ENCODE data around the gene TEAD1. TPM values are rescaled to one million over a fixed set of nuclear protein-coding genes. Genes with fewer than 3 reads are reported as not detected.

TEAD1 gene
- total RNA-seq, 1 donor from 2014 or later: 154 TPM

GRCh38 chr11:12629601-12630313 lies 44.5 kb upstream of the TEAD1 start:
- peaks cover 3% of the 10 kb centered on the region for H3K9me3 Mint-ChIP-seq (ENCODE audit: unreplicated experiment)
- no peaks in the 10 kb centered on the region for H3K27me3 Mint-ChIP-seq (ENCODE audit: unreplicated experiment)
- no peaks in the 10 kb centered on the region for H3K36me3 Mint-ChIP-seq (ENCODE audit: unreplicated experiment)
- no peak for DNase-seq (ENCODE audit: extremely low spot score, unreplicated experiment)
- no peak overlapping the region for H3K4me3 Mint-ChIP-seq (ENCODE audit: unreplicated experiment)
- no peak for TF ChIP-seq CTCF (IDR thresholded peaks at IDR 0.05)
- peaks cover 16% of the 10 kb centered on the region for H3K4me1 Mint-ChIP-seq (ENCODE audit: unreplicated experiment)
- H3K27ac Mint-ChIP-seq (ENCODE audit: unreplicated experiment): no peak overlapping the region

GRCh38 chr11:12631651-12632050 lies 42.6 kb upstream of the TEAD1 start:
- H3K9me3 Mint-ChIP-seq (ENCODE audit: unreplicated experiment): no peaks in the 10 kb centered on the region
- no peak for DNase-seq (ENCODE audit: extremely low spot score, unreplicated experiment)
- H3K27me3 Mint-ChIP-seq (ENCODE audit: unreplicated experiment): no peaks in the 10 kb centered on the region
- no peak for TF ChIP-seq CTCF (IDR thresholded peaks at IDR 0.05)
- no peak overlapping the region for H3K27ac Mint-ChIP-seq (ENCODE audit: unreplicated experiment)
- H3K36me3 Mint-ChIP-seq (ENCODE audit: unreplicated experiment): no peaks in the 10 kb centered on the region
- peaks cover under 1% of the 10 kb centered on the region for H3K4me1 Mint-ChIP-seq (ENCODE audit: unreplicated experiment)
- H3K4me3 Mint-ChIP-seq (ENCODE audit: unreplicated experiment): no peak overlapping the region

DNA sequence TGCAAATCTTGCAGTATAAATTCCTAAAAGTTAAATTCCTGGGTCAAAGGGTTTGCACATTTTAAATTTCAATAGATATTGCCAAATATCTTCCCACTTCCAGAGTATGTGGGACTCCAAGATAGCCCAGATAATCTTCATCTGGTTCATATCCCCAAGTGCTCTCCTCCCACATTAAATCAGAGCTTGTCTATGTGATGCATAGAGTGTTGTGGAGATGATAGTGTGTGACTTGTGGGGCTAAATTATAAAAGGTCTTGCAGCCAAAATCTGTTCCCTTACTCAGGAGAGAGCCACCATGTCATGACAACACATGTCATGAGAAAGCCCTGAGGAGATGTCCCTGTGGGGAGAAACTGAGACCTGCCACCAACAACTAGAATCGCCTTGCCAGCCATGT lies 39.9 kb upstream of the TEAD1 start:
- no peaks in the 10 kb centered on the region for H3K36me3 Mint-ChIP-seq (ENCODE audit: unreplicated experiment)
- TF ChIP-seq CTCF (IDR thresholded peaks at IDR 0.05): no peak
- no peaks in the 10 kb centered on the region for H3K9me3 Mint-ChIP-seq (ENCODE audit: unreplicated experiment)
- no peak overlapping the region for H3K27ac Mint-ChIP-seq (ENCODE audit: unreplicated experiment)
- no peaks in the 10 kb centered on the region for H3K27me3 Mint-ChIP-seq (ENCODE audit: unreplicated experiment)
- H3K4me3 Mint-ChIP-seq (ENCODE audit: unreplicated experiment): no peak overlapping the region
- no peak for DNase-seq (ENCODE audit: extremely low spot score, unreplicated experiment)
- no peaks in the 10 kb centered on the region for H3K4me1 Mint-ChIP-seq (ENCODE audit: unreplicated experiment)

DNA sequence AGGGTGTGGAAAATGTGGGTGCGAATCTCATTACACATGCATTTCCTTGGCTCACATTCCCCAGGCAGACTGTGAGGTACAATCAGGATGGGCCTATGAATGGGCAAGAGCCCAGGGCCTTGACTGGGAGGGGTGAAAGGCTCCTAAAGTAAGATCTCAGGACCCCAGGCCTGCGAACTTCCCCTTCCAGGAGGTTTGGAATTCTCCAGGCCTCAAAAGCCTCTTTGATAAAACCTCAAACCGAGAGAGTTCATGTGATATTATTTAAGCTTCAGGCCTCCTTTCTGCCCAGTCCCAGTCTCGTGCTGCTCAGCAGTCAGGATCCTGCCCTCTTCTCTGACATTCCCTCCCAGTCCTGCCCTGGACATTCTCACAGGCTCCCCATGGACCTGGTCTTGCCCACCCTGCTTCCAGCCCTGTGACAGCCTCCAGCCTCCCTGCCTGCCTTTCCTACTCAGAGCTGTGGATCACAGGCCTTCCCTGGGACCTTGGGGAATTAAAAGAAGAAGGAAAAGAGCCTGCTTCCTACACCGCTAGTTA lies 37.3 kb upstream of the TEAD1 start:
- Mint-ChIP-seq H3K36me3 (ENCODE audit: unreplicated experiment) (no peaks in the 10 kb centered on the region), H3K9me3 (ENCODE audit: unreplicated experiment) (no peaks in the 10 kb centered on the region), H3K4me1 (ENCODE audit: unreplicated experiment) (peaks cover 6% of the 10 kb centered on the region), H3K27ac (ENCODE audit: unreplicated experiment) (peak overlapping the region; percentile 31), H3K4me3 (ENCODE audit: unreplicated experiment) (no peak overlapping the region), H3K27me3 (ENCODE audit: unreplicated experiment) (no peaks in the 10 kb centered on the region)
- DNase-seq (ENCODE audit: extremely low spot score, unreplicated experiment): no peak
- TF ChIP-seq CTCF (IDR thresholded peaks at IDR 0.05): no peak

- DNase-seq (ENCODE audit: extremely low spot score, unreplicated experiment): no peak
- H3K27me3 Mint-ChIP-seq (ENCODE audit: unreplicated experiment): no peaks in the 10 kb centered on the region
- no peaks in the 10 kb centered on the region for H3K36me3 Mint-ChIP-seq (ENCODE audit: unreplicated experiment)
- H3K9me3 Mint-ChIP-seq (ENCODE audit: unreplicated experiment): no peaks in the 10 kb centered on the region
- no peak overlapping the region for H3K4me3 Mint-ChIP-seq (ENCODE audit: unreplicated experiment)
- H3K27ac Mint-ChIP-seq (ENCODE audit: unreplicated experiment): no peak overlapping the region
- TF ChIP-seq CTCF (IDR thresholded peaks at IDR 0.05): no peak
- peaks cover 12% of the 10 kb centered on the region for H3K4me1 Mint-ChIP-seq (ENCODE audit: unreplicated experiment)
Observed at GRCh38 chr11:12639388-12639787, 34.8 kb upstream of the TEAD1 start.
